Measurements from ENCODE around the gene THOC1.

DNA sequence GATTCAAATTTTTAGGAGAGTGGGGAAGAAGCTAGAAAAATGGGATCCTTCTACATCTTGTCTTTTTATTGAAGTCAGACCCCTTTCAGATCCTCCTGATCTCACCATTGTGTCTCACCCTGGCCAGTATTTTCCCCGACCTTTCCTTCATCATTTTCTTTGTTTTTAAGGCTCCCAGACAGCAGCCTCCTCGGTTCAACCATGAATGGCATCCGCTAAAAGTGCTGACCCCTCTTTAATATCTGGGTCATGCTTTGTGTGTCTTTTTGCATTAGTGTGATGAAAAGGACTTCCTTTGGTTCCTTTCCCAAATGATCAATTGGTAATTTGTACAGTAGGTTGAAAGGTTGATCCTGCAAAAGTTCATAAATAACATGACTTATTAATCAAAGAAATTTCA lies 26.7 kb upstream of the THOC1 start:
- TF ChIP-seq CTCF (IDR thresholded peaks at IDR 0.05; ENCODE audit: low read depth, low read length) = no peak
- TF ChIP-seq EZH2phosphoT487 (IDR thresholded peaks at IDR 0.05; ENCODE audit: low read depth) = no peak
